Measurements from ENCODE around the gene NPM1.
A peak's percentile ranks its signal among the peaks of the same experiment; 100 is the strongest.

Gene NPM1

GRCh38 chr5:171387970-171388815 lies 544 bp downstream of the NPM1 start:
- H3K36me3 ChIP-seq (replicated peaks): peaks cover 32% of the 10 kb centered on the region
- DNase-seq: peak; percentile 55
- in situ Hi-C loops (cut with HindIII; ENCODE audit: low pct_ligation_motif_present, low sequenced_read_pairs): no loop called here
- peak overlapping the region; percentile 68 for H3K27ac ChIP-seq
- no peaks in the 10 kb centered on the region for H3K27me3 ChIP-seq (replicated peaks)
- H3K4me3 ChIP-seq (ENCODE audit: low read depth, low read length): peak overlapping the region; percentile 98
- peak; percentile 2 for TF ChIP-seq CTCF (IDR thresholded peaks at IDR 0.05; ENCODE audit: low read depth, low read length, missing control alignments)

GRCh38 chr5:171388816-171389168 lies 1.1 kb downstream of the NPM1 start:
- Histone ChIP-seq H3K36me3 (replicated peaks) (peaks cover 38% of the 10 kb centered on the region), H3K27ac (peak overlapping the region; percentile 68), H3K27me3 (replicated peaks) (no peaks in the 10 kb centered on the region), H3K4me3 (ENCODE audit: low read depth, low read length) (peak overlapping the region; percentile 98)
- no peak for DNase-seq
- in situ Hi-C loops (cut with HindIII; ENCODE audit: low pct_ligation_motif_present, low sequenced_read_pairs): no loop called here
- TF ChIP-seq CTCF (IDR thresholded peaks at IDR 0.05; ENCODE audit: low read depth, low read length, missing control alignments): no peak

DNA sequence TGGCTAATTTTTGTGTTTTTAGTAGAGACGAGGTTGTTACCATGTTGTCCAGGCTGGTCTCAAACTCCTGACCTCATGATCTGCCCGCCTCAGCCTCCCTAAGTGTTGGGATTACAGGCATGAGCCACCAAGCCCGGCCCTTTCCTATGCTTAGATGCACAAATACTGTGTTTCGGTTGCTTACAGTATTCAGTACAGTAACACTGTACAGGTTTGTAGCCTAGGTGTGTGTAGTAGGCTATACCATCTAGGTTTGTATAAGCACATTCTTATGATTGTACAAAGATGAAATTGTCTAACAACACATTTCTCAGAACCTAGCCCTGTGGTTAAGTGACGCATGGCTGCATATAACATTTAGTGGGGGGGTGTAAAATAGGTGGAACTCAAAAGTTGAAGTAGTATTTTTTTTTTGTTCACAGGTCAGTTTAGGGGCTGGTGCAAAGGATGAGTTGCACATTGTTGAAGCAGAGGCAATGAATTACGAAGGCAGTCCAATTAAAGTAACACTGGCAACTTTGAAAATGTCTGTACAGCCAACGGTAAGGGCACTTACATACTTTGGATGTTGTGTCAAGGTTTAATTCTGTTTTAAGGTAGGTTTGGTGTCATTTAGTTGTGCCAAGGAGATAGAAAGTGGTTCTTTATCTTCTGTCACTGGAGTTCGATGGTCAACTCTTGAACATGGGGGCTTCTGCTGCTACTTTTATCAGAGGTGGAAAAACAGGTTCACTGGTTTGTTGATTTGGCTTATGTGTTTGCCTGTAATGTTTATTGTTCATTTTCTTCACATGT lies 3.4 kb downstream of the NPM1 start:
- no peak for DNase-seq
- no peak for TF ChIP-seq CTCF (IDR thresholded peaks at IDR 0.05; ENCODE audit: low read depth, low read length, missing control alignments)
- in situ Hi-C loops (cut with HindIII; ENCODE audit: low pct_ligation_motif_present, low sequenced_read_pairs): no loop called here
- Histone ChIP-seq H3K36me3 (replicated peaks) (peaks cover 57% of the 10 kb centered on the region), H3K27me3 (replicated peaks) (no peaks in the 10 kb centered on the region), H3K27ac (no peak overlapping the region), H3K4me3 (ENCODE audit: low read depth, low read length) (peak overlapping the region; percentile 98)

GRCh38 chr5:171391996-171392577 lies 4.4 kb downstream of the NPM1 start:
- no peak overlapping the region for H3K27ac ChIP-seq
- no peaks in the 10 kb centered on the region for H3K27me3 ChIP-seq (replicated peaks)
- in situ Hi-C loops (cut with HindIII; ENCODE audit: low pct_ligation_motif_present, low sequenced_read_pairs): no loop called here
- no peak overlapping the region for H3K4me3 ChIP-seq (ENCODE audit: low read depth, low read length)
- TF ChIP-seq CTCF (IDR thresholded peaks at IDR 0.05; ENCODE audit: low read depth, low read length, missing control alignments): no peak
- peaks cover 67% of the 10 kb centered on the region for H3K36me3 ChIP-seq (replicated peaks)
- DNase-seq: no peak

GRCh38 chr5:171392585-171393159 lies 5.0 kb downstream of the NPM1 start:
- no peak for TF ChIP-seq CTCF (IDR thresholded peaks at IDR 0.05; ENCODE audit: low read depth, low read length, missing control alignments)
- in situ Hi-C loops (cut with HindIII; ENCODE audit: low pct_ligation_motif_present, low sequenced_read_pairs): no loop called here
- Histone ChIP-seq H3K27ac (no peak overlapping the region), H3K27me3 (replicated peaks) (no peaks in the 10 kb centered on the region), H3K36me3 (replicated peaks) (peaks cover 73% of the 10 kb centered on the region), H3K4me3 (ENCODE audit: low read depth, low read length) (no peak overlapping the region)
- DNase-seq: no peak
